GM13976 (cell line): Measurements from ENCODE around the gene TOM1L1.

Experiments used
- DNase-seq: peaks from one replicate; pipeline ENCODE4 v3.0.0; 2012; ENCODE audit warnings: low spot score
- in situ Hi-C: fragments of 300-500 bp; cut with MboI; formaldehyde crosslinking; loops from one replicate; pipeline ENCODE4 v1.12.0; 2022; ENCODE audit warnings: low sequenced_read_pairs, mixed read lengths, inconsistent platforms; ENCODE audit not compliant: unreplicated experiment
- TF ChIP-seq, protein P1 (sequence below): IDR thresholded peaks from 2 replicates; pipeline ENCODE4 v1.5.1; 2012; ENCODE audit warnings: borderline replicate concordance, mild to moderate bottlenecking; ENCODE audit not compliant: insufficient read depth; ENCODE audit errors: extremely low read depth, missing control alignments, control extremely low read depth

TOM1L1 gene

DNA sequence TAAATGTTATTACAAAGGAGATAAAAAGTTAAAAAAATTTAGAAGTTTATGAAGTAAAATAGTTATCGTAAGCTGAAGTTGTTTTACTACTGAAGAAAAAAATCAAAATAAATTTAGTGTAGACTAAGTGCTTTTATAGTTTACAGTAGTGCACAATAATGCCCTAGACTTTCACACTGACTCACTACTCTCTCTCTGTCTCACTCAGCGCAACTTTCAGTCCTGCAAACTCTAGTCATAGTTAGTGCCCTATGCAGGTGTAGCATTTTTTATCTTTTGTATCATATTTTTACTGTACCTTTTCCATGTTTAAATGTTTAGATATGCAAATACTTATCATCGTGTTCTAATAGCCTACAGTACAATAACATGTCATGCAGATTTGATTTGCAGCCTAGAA is 17.7 kb upstream of the TOM1L1 start:
- DNase-seq = no peak
- in situ Hi-C loops = no loop called here
- TF ChIP-seq, protein P1, sequence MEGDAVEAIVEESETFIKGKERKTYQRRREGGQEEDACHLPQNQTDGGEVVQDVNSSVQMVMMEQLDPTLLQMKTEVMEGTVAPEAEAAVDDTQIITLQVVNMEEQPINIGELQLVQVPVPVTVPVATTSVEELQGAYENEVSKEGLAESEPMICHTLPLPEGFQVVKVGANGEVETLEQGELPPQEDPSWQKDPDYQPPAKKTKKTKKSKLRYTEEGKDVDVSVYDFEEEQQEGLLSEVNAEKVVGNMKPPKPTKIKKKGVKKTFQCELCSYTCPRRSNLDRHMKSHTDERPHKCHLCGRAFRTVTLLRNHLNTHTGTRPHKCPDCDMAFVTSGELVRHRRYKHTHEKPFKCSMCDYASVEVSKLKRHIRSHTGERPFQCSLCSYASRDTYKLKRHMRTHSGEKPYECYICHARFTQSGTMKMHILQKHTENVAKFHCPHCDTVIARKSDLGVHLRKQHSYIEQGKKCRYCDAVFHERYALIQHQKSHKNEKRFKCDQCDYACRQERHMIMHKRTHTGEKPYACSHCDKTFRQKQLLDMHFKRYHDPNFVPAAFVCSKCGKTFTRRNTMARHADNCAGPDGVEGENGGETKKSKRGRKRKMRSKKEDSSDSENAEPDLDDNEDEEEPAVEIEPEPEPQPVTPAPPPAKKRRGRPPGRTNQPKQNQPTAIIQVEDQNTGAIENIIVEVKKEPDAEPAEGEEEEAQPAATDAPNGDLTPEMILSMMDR = no peak

DNA sequence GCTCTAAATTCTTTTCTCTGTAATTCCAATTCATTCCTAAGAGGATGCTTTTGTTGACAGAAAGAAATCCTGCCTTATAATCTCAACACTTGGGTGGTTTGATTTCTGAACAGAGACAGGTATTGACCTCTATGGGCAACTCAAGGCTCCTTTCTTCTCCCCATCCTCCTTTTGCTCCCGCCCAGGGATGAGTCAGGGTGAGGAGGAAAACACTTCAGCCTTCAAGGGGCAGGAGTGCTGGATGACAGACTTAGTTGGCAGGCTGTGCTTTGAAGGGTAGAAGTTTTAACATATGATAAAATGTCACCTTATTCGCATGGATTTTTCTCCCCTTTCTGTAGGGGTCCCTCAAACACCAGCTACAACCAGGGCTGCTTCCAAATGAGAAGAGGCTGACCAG is 16.7 kb upstream of the TOM1L1 start:
- TF ChIP-seq, protein P1 = no peak
- in situ Hi-C loops = no loop called here

DNA sequence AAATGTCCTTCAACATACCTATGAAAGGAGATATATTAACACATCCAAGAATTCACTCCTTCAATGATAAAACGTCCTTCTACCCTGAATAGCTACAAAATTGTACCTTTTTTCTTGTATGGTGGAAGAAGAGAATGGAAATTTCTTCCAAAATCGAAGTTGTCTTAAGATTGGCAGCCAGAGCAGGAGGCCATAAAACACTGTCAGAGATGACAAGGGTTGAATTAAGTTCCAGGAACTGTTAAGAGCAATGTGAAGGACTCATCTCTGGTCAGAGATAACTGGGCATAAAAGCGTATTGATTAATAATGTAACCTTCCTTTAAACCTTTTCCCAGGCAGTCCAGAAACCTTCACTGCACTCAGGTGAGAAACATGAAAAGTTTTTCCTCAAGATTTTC is 12.9 kb upstream of the TOM1L1 start:
- TF ChIP-seq, protein P1 = no peak
- DNase-seq = no peak
- in situ Hi-C loops = no loop called here

More for the DNA sequence above, 16.7 kb upstream of the TOM1L1 start:
- no peak for DNase-seq

DNA sequence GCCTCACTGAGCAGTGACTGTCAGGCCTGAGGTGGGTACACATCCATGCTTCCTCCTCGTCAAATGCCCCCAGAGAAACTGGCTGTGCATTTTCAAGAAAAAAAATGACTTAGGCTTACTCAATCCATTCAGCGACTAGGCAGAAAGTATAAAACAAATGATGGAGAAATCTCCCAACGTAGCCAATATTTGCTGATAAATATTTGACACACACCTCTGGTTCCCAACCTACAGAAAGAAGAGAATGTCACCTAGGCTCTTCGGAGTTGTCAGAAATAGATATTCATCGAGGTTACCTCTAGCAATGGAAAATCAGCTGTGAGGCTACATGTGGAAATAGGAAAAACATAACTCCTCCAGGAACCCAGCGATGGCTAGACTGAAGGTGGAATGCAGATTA is 12.4 kb upstream of the TOM1L1 start:
- TF ChIP-seq, protein P1 = no peak
- DNase-seq = no peak
- in situ Hi-C loops = no loop called here

DNA sequence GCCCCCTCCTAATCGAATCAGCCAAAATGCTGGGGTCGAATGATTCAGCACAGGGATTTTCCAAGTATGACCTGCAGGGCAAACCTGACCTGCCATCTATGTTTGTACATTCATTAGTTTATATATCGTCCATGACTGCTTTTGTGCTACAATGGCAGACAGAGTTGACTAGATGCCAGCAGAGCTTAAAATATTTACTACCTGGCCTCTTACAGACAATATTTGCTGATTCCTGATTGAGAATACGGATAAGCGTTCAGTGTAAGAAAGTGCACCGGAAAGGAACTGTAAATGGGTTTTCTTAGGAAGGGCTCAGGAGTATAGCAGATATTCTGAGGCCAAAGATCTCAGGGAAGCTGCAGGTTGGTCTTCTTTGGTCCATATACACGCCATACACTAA is 11.7 kb upstream of the TOM1L1 start:
- no peak for DNase-seq
- in situ Hi-C loops = no loop called here
- TF ChIP-seq, protein P1 = no peak

DNA sequence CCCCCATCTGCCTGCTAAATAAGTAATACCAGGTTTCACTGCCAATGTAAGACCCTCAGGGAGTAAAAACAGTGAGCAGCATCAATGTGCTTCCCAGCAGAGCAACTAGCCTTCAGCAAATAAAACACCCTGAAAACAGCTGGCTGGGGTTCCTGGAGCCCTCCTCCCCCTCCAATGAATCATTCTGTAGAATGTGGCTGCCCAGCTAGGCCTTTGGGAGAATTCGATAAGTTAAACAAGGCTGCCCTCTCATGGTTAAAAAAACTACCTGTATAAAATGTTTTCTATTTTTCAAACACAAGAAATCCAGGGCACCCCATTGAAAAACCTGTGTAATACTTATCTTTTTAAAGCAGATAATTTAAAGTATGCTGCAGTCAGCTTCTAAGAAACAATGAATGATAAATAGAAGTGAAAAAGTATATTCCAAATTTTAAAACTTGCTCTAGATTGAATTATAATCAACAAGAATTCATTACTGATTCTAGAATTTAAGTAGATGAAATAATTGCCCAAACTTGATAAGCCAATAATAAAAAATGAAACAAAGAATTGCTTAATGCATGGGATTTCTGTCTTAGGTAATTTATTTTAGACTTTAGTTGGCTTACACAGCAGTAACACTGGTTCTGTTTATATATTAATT is 9.4 kb upstream of the TOM1L1 start:
- DNase-seq = peak; percentile 27
- in situ Hi-C loops = no loop called here
- TF ChIP-seq, protein P1 = no peak
